ENCODE results near the gene SCN7A.

GRCh38 chr2:166365803-166366420 is 128.1 kb downstream of the SCN7A start:
- TF ChIP-seq, protein P1, sequence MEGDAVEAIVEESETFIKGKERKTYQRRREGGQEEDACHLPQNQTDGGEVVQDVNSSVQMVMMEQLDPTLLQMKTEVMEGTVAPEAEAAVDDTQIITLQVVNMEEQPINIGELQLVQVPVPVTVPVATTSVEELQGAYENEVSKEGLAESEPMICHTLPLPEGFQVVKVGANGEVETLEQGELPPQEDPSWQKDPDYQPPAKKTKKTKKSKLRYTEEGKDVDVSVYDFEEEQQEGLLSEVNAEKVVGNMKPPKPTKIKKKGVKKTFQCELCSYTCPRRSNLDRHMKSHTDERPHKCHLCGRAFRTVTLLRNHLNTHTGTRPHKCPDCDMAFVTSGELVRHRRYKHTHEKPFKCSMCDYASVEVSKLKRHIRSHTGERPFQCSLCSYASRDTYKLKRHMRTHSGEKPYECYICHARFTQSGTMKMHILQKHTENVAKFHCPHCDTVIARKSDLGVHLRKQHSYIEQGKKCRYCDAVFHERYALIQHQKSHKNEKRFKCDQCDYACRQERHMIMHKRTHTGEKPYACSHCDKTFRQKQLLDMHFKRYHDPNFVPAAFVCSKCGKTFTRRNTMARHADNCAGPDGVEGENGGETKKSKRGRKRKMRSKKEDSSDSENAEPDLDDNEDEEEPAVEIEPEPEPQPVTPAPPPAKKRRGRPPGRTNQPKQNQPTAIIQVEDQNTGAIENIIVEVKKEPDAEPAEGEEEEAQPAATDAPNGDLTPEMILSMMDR (IDR thresholded peaks at IDR 0.05), result no peak
- TF ChIP-seq POLR2A (IDR thresholded peaks at IDR 0.05), result no peak

All from testis (tissue), 2 donors.